Pancreas (tissue), 10 donors: ENCODE results near the gene DNMBP. TPM values are rescaled to one million over a fixed set of nuclear protein-coding genes. Genes with fewer than 3 reads are reported as not detected.

Source experiments
- ATAC-seq, 4 donors: fragments of 200-7000 bp; cut with Tn5 transposase; one replicate each; pipeline versions ENCODE4 v1.8.0 to v1.9.1; 2020; ENCODE audit warnings: mild to moderate bottlenecking in 4 of 4, moderate library complexity in 4 of 4
- DNase-seq, 6 donors: peaks; one replicate each; pipeline ENCODE4 v3.0.0-alpha.2; 2020
- FAIRE-seq: peaks from 2 replicates; lab custom pipeline; 2012; peaks lifted over from hg19 to GRCh38; lab: Jason Lieb, UNC
- H3K27ac ChIP-seq, 4 donors: fragments of 200-600 bp; sonication (generic); 1 replicate in 3 of 4; 2 replicates in 1 of 4; pipeline versions ENCODE4 v1.5.0 to v1.8.0; 2020
- H3K27me3 ChIP-seq, 4 donors: fragments of 200-600 bp; one replicate each; pipeline ENCODE4 v1.8.0; 2021
- H3K36me3 ChIP-seq, 3 donors: fragments of 200-600 bp; sonication (generic) in 1 of 3; one replicate each; pipeline versions ENCODE4 v1.5.0 to v1.8.0; 2020 to 2021
- H3K4me1 ChIP-seq, 3 donors: fragments of 200-600 bp; one replicate each; pipeline ENCODE4 v1.8.0; 2021
- H3K4me3 ChIP-seq, 4 donors: fragments of 200-600 bp; sonication (generic) in 2 of 4; one replicate each; pipeline versions ENCODE4 v1.5.0 to v1.8.0; 2020 to 2021
- H3K9me3 ChIP-seq, 4 donors: fragments of 200-600 bp; one replicate each; pipeline ENCODE4 v1.8.0; 2021
- CTCF ChIP-seq, 4 donors: fragments of 200-600 bp; sonication (generic) in 3 of 4; IDR thresholded peaks; one replicate each; pipeline versions ENCODE4 v1.5.0 to v1.8.0; 2021; ENCODE audit warnings: antibody characterized with exemption in 4 of 4
- WGBS, 2 donors: extraction: QIAGEN DNeasy Blood & Tissue Kit; methylation state at CpG; one replicate each; pipeline ENCODE4 v1.1.7; 2013; 5-methylcytosine and 5-hydroxymethylcytosine counted together
- intact Hi-C, 3 donors: fragments of 100-400 bp; cut with DNase I; formaldehyde crosslinking; loops; one replicate each; pipeline versions ENCODE4 v1.11.1 to v1.14.2; 2022
- polyA plus RNA-seq, 2 donors: library from polyadenylated mRNA; stranded (reverse); fragments of 200-250 nt; gene quantifications; one replicate each; pipeline ENCODE4 v1.2.3, GENCODE V29; 2013
- total RNA-seq, 6 donors: library from RNA; stranded (reverse); fragmentation: NEBNext Ultra II Directional in 4 of 6; extraction: Animal tissue kit (Norgen Biotek cat#: 25700) in 4 of 6; gene quantifications; one replicate each; pipeline versions ENCODE4 v1.2.1 to v1.2.4, GENCODE V29; 2021 to 2023
- donor health status: healthy with polysubstance abuse.
- donor health status: DM: no; HTN: no; CAD: no; lungs with moderate emphysema.
- donor health status: DM: no; HTN: no; CAD: no.
- donor health status: control.
- donor health status: control.
- donor health status: Bipolar disorder and iron deficiency.
- donor health status: DM: yes; HTN: yes; CAD: no.
- donor health status: DM: no; HTN: no; CAD: no.
- donor health status: DM: no; HTN: no; CAD: no.
- donor health status: DM: yes; HTN: yes; CAD: no.

DNMBP gene
- 10 to 100 TPM in 5 of 6 donors, 1 to 10 TPM in 1; 9.1 to 17.9 (median 12.5) TPM for total RNA-seq
- polyA plus RNA-seq = 1 to 10 TPM; 8.9 to 10.0 TPM

- TF ChIP-seq CTCF (IDR thresholded peaks at IDR 0.05) = peak; percentile 16 to 37 (median 32)
- Histone ChIP-seq H3K4me3 (peak within 1 kb of the TSS; percentile 49 to 71 (median 60)), H3K27ac (peak within 1 kb of the TSS in 3 of 4 donors; percentile 39 to 59 (median 58)), H3K36me3 (no peaks in the 10 kb centered on the region), H3K9me3 (no peaks in the 10 kb centered on the region), H3K4me1 (peaks cover 6 to 16% (median 7%) of the 10 kb centered on the region in 3 donors), H3K27me3 (no peaks in the 10 kb centered on the region)
- DNase-seq = peak; percentile 78 to 92 (median 85)
- no peak for FAIRE-seq
- peak; percentile 90 to 97 (median 94) for ATAC-seq
- intact Hi-C loops = loop anchor here in 1 of 3 donors (10.0 kb wide), 1 partner anchor 95 kb away; no protein-coding TSS in a partner anchor
- 2 to 3% methylated on average over 60 to 86 of the region's 86 CpGs for WGBS, 2 donors
Measured at GRCh38 chr10:100009793-100010676, at the start of gene DNMBP. Gene DNMBP (minus strand): TSS chr10:100009947. CDS start chr10:99972124, 37,823 bp downstream.

GRCh38 chr10:100057948-100058347 lies 48.2 kb upstream of the DNMBP start:
- no peak for FAIRE-seq
- 42 to 60% methylated on average over 1 of the region's 1 CpG for whole genome bisulfite sequencing, 2 donors
- ATAC-seq = no peak
- H3K36me3 ChIP-seq = no peaks in the 10 kb centered on the region
- TF ChIP-seq CTCF (IDR thresholded peaks at IDR 0.05) = no peak
- no peaks in the 10 kb centered on the region for H3K9me3 ChIP-seq
- no peaks in the 10 kb centered on the region for H3K4me1 ChIP-seq
- DNase-seq = no peak
- intact Hi-C loops = no loop called here
- H3K27me3 ChIP-seq = no peaks in the 10 kb centered on the region
- H3K27ac ChIP-seq = no peak overlapping the region
- H3K4me3 ChIP-seq = no peak overlapping the region

- DNase-seq (no peak), FAIRE-seq (no peak), ATAC-seq (no peak)
- no peaks in the 10 kb centered on the region for H3K9me3 ChIP-seq
- no peak overlapping the region for H3K27ac ChIP-seq
- WGBS, 2 donors = 41 to 45% methylated on average over 6 of the region's 6 CpGs
- intact Hi-C loops = no loop called here
- no peak overlapping the region for H3K4me3 ChIP-seq
- no peaks in the 10 kb centered on the region for H3K36me3 ChIP-seq
- no peaks in the 10 kb centered on the region for H3K27me3 ChIP-seq
- no peak for TF ChIP-seq CTCF (IDR thresholded peaks at IDR 0.05)
- H3K4me1 ChIP-seq = no peaks in the 10 kb centered on the region
Measured at GRCh38 chr10:100053686-100054460, 44.1 kb upstream of the DNMBP start.

- DNase-seq = peak; percentile 61 to 98 (median 86)
- Histone ChIP-seq H3K36me3 (no peaks in the 10 kb centered on the region), H3K9me3 (no peaks in the 10 kb centered on the region), H3K4me1 (no peaks in the 10 kb centered on the region), H3K27ac (no peak overlapping the region), H3K27me3 (no peaks in the 10 kb centered on the region), H3K4me3 (no peak overlapping the region)
- WGBS, 2 donors = 16 to 17% methylated on average over 7 of the region's 7 CpGs
- peak; percentile 88 to 98 (median 96) for TF ChIP-seq CTCF (IDR thresholded peaks at IDR 0.05)
- intact Hi-C loops = loop anchor here in 2 of 3 donors (5.0 to 10.0 kb wide), 2 partner anchors 199 to 201 kb away; no protein-coding TSS in a partner anchor
- peak; percentile 86 to 96 (median 92) for ATAC-seq
- peak; percentile 20 for FAIRE-seq
Measured at GRCh38 chr10:100046021-100046486, 36.3 kb upstream of the DNMBP start.
